ENCODE results near the gene OR13C9.
"Not testable (repeated sequence)": the region's sequence is repeated elsewhere in the genome, so short reads cannot be mapped to it uniquely, and the experiment has no call there.

OR13C9 gene

GRCh38 chr9:104618104-104618503 is at the start of gene OR13C9:
OR13C9 (minus strand) TSS chr9:104618204; CDS start chr9:104618204, 0 bp downstream.
- DNase-seq (ENCODE audit: low read depth in 2 of 2), result no peak

GRCh38 chr9:104658496-104659195 is 40.6 kb upstream of the OR13C9 start:
- DNase-seq (ENCODE audit: low read depth in 2 of 2), result no peak

GRCh38 chr9:104635456-104635855 is 17.5 kb upstream of the OR13C9 start:
- DNase-seq (ENCODE audit: low read depth in 2 of 2), result no peak

- no peak for DNase-seq (ENCODE audit: low read depth in 2 of 2)
These were observed 16.0 kb upstream of the OR13C9 start for GRCh38 chr9:104633976-104634520.

GRCh38 chr9:104625964-104626363 is 8.0 kb upstream of the OR13C9 start:
- DNase-seq (ENCODE audit: low read depth in 2 of 2), result not testable (repeated sequence)

- DNase-seq (ENCODE audit: low read depth in 2 of 2), result no peak
These were observed 586 bp downstream of the OR13C9 start for GRCh38 chr9:104617418-104617817.

- DNase-seq (ENCODE audit: low read depth in 2 of 2), result no peak
These were observed 6.8 kb downstream of the OR13C9 start for GRCh38 chr9:104611213-104611612.

- DNase-seq (ENCODE audit: low read depth in 2 of 2), result no peak
These were observed 9.7 kb downstream of the OR13C9 start for GRCh38 chr9:104608336-104608735.

GRCh38 chr9:104606152-104606551 is 11.9 kb downstream of the OR13C9 start:
- no peak for DNase-seq (ENCODE audit: low read depth in 2 of 2)

GRCh38 chr9:104605527-104605926 is 12.5 kb downstream of the OR13C9 start, which contains the start of gene OR13C2:
OR13C2 (minus strand) TSS chr9:104605627; CDS start chr9:104605627, 0 bp downstream.
- not testable (repeated sequence) for DNase-seq (ENCODE audit: low read depth in 2 of 2)

GRCh38 chr9:104604801-104605200 is 13.2 kb downstream of the OR13C9 start:
- no peak for DNase-seq (ENCODE audit: low read depth in 2 of 2)

- not testable (repeated sequence) for DNase-seq (ENCODE audit: low read depth in 2 of 2)
These were observed 18.7 kb downstream of the OR13C9 start, which contains the start of gene OR13C5 for GRCh38 chr9:104599313-104599712. OR13C5 (minus strand) TSS chr9:104599413; CDS start chr9:104599413, 0 bp downstream.

- DNase-seq (ENCODE audit: low read depth in 2 of 2), result not testable (repeated sequence)
These were observed 19.3 kb downstream of the OR13C9 start for GRCh38 chr9:104598749-104599148.

- DNase-seq (ENCODE audit: low read depth in 2 of 2), result no peak
These were observed 28.4 kb downstream of the OR13C9 start for GRCh38 chr9:104589626-104590025.

- DNase-seq (ENCODE audit: low read depth in 2 of 2), result no peak
These were observed 31.4 kb downstream of the OR13C9 start for GRCh38 chr9:104586496-104587180.

- DNase-seq (ENCODE audit: low read depth in 2 of 2), result no peak
These were observed 37.4 kb downstream of the OR13C9 start for GRCh38 chr9:104580562-104580961.

- no peak for DNase-seq (ENCODE audit: low read depth in 2 of 2)
These were observed 40.7 kb downstream of the OR13C9 start for GRCh38 chr9:104577263-104577662.

GRCh38 chr9:104575456-104575855 is 42.5 kb downstream of the OR13C9 start:
- DNase-seq (ENCODE audit: low read depth in 2 of 2), result no peak

- DNase-seq (ENCODE audit: low read depth in 2 of 2), result no peak
These were observed 45.4 kb downstream of the OR13C9 start for GRCh38 chr9:104572612-104573011.

- DNase-seq (ENCODE audit: low read depth in 2 of 2), result no peak
These were observed 49.1 kb downstream of the OR13C9 start, which contains the start of gene OR13C8 for GRCh38 chr9:104568868-104569267. OR13C8 (plus strand) TSS chr9:104569168; CDS start chr9:104569168, 0 bp downstream.
